ENCODE measurements around the gene OAF. TPM values are rescaled to one million over a fixed set of nuclear protein-coding genes. Genes with fewer than 3 reads are reported as not detected.

Gene OAF
- total RNA-seq, 1 donor, result 58.6 TPM

- no peak for DNase-seq (ENCODE audit: low read depth)
- TF ChIP-seq, protein P1, sequence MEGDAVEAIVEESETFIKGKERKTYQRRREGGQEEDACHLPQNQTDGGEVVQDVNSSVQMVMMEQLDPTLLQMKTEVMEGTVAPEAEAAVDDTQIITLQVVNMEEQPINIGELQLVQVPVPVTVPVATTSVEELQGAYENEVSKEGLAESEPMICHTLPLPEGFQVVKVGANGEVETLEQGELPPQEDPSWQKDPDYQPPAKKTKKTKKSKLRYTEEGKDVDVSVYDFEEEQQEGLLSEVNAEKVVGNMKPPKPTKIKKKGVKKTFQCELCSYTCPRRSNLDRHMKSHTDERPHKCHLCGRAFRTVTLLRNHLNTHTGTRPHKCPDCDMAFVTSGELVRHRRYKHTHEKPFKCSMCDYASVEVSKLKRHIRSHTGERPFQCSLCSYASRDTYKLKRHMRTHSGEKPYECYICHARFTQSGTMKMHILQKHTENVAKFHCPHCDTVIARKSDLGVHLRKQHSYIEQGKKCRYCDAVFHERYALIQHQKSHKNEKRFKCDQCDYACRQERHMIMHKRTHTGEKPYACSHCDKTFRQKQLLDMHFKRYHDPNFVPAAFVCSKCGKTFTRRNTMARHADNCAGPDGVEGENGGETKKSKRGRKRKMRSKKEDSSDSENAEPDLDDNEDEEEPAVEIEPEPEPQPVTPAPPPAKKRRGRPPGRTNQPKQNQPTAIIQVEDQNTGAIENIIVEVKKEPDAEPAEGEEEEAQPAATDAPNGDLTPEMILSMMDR (IDR thresholded peaks at IDR 0.05; ENCODE audit: insufficient read depth, low read length), result peak; percentile 7
- no peak within 1 kb of the TSS for H3K4me3 ChIP-seq (ENCODE audit: low read depth, low read length)
Measured at GRCh38 chr11:120239713-120240640, 29.1 kb downstream of the OAF start, which contains the start of gene POU2F3. TSS of gene POU2F3 (plus strand) at chr11:120240140. CDS start at chr11:120240344, 204 bp downstream.

DNA sequence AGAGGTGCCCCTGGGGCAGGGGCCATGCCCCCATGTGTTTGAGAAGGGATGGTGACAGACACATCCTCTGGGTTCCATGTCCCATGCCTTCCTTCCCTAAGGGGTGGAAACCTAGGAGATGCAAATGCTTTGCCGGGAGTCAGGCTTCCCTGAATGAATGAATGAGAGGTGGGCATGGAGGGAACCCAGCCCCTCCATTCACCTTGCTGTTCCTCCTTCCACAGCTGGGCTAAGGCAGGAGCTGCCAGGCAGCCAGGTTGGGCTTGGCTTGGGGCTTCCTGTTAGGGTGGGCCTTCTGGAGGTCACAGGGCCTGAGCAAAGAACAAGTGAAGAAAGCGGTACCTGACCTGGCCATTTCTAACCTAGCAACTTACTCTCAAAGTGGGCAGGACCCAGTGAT is 30.0 kb downstream of the OAF start:
- DNase-seq (ENCODE audit: low read depth), result no peak
- TF ChIP-seq, protein P1 (IDR thresholded peaks at IDR 0.05; ENCODE audit: insufficient read depth, low read length), result no peak

DNA sequence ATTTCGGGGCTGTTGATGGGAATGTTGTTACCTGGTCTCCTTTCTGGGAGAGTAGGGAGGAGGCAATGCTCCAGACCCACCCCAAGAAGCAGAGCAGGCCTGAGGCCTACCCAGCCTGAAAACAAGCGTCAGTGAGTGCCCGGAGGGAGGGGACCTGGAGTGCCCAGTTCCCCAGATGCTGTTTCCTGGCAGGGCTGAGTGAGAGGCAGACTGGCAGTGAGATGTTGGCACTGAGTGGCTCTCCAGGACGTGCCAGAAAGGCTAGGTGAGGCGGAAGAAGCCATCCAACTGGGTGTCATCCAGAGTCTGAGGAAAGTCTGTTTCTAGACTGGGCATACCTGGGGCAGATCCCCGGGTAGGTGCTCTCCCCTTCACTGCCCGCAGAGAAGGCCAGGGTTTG is 30.4 kb downstream of the OAF start:
- TF ChIP-seq, protein P1 (IDR thresholded peaks at IDR 0.05; ENCODE audit: insufficient read depth, low read length), result no peak
- no peak for DNase-seq (ENCODE audit: low read depth)
- no peak overlapping the region for H3K4me3 ChIP-seq (ENCODE audit: low read depth, low read length)

More for the DNA sequence above, 30.0 kb downstream of the OAF start:
- H3K4me3 ChIP-seq (ENCODE audit: low read depth, low read length), result no peak overlapping the region

GRCh38 chr11:120243221-120243620 is 32.4 kb downstream of the OAF start:
- no peak for DNase-seq (ENCODE audit: low read depth)
- H3K4me3 ChIP-seq (ENCODE audit: low read depth, low read length), result no peak overlapping the region
- TF ChIP-seq, protein P1 (IDR thresholded peaks at IDR 0.05; ENCODE audit: insufficient read depth, low read length), result no peak

GRCh38 chr11:120244476-120245365 is 33.9 kb downstream of the OAF start:
- TF ChIP-seq, protein P1 (IDR thresholded peaks at IDR 0.05; ENCODE audit: insufficient read depth, low read length), result no peak
- DNase-seq (ENCODE audit: low read depth), result peak; percentile 27
- H3K4me3 ChIP-seq (ENCODE audit: low read depth, low read length), result no peak overlapping the region

GRCh38 chr11:120245434-120245833 is 34.6 kb downstream of the OAF start:
- TF ChIP-seq, protein P1 (IDR thresholded peaks at IDR 0.05; ENCODE audit: insufficient read depth, low read length), result no peak
- no peak for DNase-seq (ENCODE audit: low read depth)
- no peak overlapping the region for H3K4me3 ChIP-seq (ENCODE audit: low read depth, low read length)

Data from fibroblast of the aortic adventitia (primary cell).